ENCODE data around the gene IDH3B. TPM values are rescaled to one million over a fixed set of nuclear protein-coding genes. Genes with fewer than 3 reads are reported as not detected.
A peak's percentile ranks its signal among the peaks of the same experiment; 100 is the strongest.
"Not testable (repeated sequence)": the region's sequence is repeated elsewhere in the genome, so short reads cannot be mapped to it uniquely, and the experiment has no call there.

Gene IDH3B
- total RNA-seq, 1 donor from 2014 or later, result 103 TPM

DNA sequence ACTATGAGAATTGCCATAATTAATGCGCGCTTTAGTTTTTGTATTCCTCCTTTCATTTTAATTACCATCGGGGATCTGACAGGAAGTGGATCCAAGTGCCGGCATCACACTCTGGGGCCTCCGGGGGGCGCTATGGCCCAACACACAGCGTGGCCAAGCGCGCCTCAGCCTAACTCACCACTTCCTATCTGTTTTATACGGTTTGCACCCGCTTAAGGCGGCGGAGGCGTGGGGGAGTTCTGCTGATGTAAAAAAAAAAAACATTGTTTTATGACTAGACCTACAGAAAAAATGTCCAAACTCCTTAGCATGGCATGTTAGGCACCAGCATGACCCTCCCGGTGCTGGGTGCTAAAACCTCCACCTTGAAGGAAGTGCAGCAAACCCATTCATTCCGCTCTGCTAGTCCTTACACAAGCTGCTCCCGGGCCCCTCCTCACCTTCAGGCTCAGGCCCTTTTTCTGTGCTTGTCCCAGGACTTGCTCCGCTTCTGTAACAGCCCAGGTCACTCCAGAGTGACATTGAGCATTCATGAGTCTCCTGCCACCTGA, 24.1 kb upstream of the IDH3B start:
- no peak overlapping the region for H3K4me3 Mint-ChIP-seq (ENCODE audit: unreplicated experiment)

DNA sequence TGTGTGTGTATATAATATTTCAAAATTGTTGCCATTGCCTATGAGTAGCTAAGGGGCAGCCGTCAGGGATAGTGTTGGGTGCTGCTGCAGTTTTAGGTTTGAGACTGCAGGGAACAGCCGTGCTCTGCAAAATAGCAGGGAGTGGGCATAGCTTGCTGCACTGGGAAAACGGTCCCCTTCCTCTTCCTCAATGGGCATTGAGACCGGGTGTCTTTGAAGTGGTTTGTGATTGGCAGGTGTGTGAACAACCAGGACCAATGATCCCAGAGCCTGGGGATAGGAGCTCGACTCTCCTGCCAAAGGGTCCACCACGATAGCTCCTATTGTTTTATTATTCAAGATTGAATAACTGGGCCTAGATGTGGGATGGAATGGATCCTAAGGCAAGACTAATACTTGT, 23.5 kb upstream of the IDH3B start:
- Mint-ChIP-seq H3K36me3 (ENCODE audit: unreplicated experiment) (peaks cover 8% of the 10 kb centered on the region), H3K4me1 (ENCODE audit: low read depth, unreplicated experiment) (peaks cover 3% of the 10 kb centered on the region), H3K9me3 (ENCODE audit: unreplicated experiment) (peaks cover 11% of the 10 kb centered on the region), H3K27ac (ENCODE audit: unreplicated experiment) (no peak overlapping the region), H3K27me3 (ENCODE audit: unreplicated experiment) (peaks cover 34% of the 10 kb centered on the region), H3K4me3 (ENCODE audit: unreplicated experiment) (no peak overlapping the region)
- DNase-seq, result no peak
- TF ChIP-seq, protein P1, sequence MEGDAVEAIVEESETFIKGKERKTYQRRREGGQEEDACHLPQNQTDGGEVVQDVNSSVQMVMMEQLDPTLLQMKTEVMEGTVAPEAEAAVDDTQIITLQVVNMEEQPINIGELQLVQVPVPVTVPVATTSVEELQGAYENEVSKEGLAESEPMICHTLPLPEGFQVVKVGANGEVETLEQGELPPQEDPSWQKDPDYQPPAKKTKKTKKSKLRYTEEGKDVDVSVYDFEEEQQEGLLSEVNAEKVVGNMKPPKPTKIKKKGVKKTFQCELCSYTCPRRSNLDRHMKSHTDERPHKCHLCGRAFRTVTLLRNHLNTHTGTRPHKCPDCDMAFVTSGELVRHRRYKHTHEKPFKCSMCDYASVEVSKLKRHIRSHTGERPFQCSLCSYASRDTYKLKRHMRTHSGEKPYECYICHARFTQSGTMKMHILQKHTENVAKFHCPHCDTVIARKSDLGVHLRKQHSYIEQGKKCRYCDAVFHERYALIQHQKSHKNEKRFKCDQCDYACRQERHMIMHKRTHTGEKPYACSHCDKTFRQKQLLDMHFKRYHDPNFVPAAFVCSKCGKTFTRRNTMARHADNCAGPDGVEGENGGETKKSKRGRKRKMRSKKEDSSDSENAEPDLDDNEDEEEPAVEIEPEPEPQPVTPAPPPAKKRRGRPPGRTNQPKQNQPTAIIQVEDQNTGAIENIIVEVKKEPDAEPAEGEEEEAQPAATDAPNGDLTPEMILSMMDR (IDR thresholded peaks at IDR 0.05; ENCODE audit: partially characterized antibody, unreplicated experiment), result no peak

More for the DNA sequence above, 24.1 kb upstream of the IDH3B start:
- DNase-seq, result peak; percentile 79
- peaks cover 11% of the 10 kb centered on the region for H3K9me3 Mint-ChIP-seq (ENCODE audit: unreplicated experiment)
- peaks cover 33% of the 10 kb centered on the region for H3K27me3 Mint-ChIP-seq (ENCODE audit: unreplicated experiment)
- peaks cover 8% of the 10 kb centered on the region for H3K36me3 Mint-ChIP-seq (ENCODE audit: unreplicated experiment)
- H3K27ac Mint-ChIP-seq (ENCODE audit: unreplicated experiment), result no peak overlapping the region
- TF ChIP-seq, protein P1 (IDR thresholded peaks at IDR 0.05; ENCODE audit: partially characterized antibody, unreplicated experiment), result peak; percentile 79
- H3K4me1 Mint-ChIP-seq (ENCODE audit: low read depth, unreplicated experiment), result peaks cover 3% of the 10 kb centered on the region

DNA sequence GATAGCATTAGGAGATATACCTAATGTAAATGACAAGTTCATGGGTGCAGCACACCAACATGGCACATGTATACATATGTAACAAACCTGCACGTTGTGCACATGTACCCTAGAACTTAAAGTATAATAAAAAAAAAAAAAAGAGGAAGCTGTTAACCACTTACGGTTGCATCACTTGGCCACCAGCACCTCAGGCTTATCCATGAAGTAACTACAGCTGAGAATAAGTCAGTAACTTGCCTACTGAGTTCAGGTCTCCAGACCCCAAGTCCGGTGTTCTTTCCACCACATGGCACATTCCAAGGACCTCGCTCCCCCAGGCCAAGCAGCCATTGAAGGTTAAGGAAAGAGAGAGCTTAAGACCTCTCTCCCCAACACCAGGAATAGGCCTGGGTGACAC, 20.8 kb upstream of the IDH3B start:
- not testable (repeated sequence) for H3K27ac Mint-ChIP-seq (ENCODE audit: unreplicated experiment); H3K4me3 Mint-ChIP-seq (ENCODE audit: unreplicated experiment); DNase-seq; H3K9me3 Mint-ChIP-seq (ENCODE audit: unreplicated experiment); H3K4me1 Mint-ChIP-seq (ENCODE audit: low read depth, unreplicated experiment); H3K36me3 Mint-ChIP-seq (ENCODE audit: unreplicated experiment)
- peaks cover 16% of the 10 kb centered on the region for H3K27me3 Mint-ChIP-seq (ENCODE audit: unreplicated experiment)

DNA sequence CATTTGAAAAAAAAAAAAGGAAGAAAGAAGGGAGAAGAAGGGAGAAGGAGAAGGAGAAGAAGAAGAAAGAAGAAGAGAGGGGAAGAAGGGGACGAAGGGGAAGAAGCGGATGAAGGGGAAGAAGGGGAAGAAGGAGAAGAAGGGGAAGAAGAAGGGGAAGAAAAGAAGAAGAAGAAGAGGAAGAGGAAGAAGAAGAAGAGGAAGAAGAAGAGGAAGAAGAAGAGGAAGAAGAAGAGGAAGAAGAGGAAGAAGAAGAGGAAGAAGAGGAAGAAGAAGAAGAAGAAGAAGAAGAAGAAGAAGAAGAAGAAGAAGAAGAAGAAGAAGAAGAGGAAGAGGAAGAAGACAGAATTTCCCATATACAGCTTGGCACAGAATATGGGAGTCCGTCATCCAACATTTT, 18.0 kb upstream of the IDH3B start:
- not testable (repeated sequence) for H3K27ac Mint-ChIP-seq (ENCODE audit: unreplicated experiment); H3K9me3 Mint-ChIP-seq (ENCODE audit: unreplicated experiment); H3K27me3 Mint-ChIP-seq (ENCODE audit: unreplicated experiment); H3K36me3 Mint-ChIP-seq (ENCODE audit: unreplicated experiment); H3K4me3 Mint-ChIP-seq (ENCODE audit: unreplicated experiment); DNase-seq; H3K4me1 Mint-ChIP-seq (ENCODE audit: low read depth, unreplicated experiment)

DNA sequence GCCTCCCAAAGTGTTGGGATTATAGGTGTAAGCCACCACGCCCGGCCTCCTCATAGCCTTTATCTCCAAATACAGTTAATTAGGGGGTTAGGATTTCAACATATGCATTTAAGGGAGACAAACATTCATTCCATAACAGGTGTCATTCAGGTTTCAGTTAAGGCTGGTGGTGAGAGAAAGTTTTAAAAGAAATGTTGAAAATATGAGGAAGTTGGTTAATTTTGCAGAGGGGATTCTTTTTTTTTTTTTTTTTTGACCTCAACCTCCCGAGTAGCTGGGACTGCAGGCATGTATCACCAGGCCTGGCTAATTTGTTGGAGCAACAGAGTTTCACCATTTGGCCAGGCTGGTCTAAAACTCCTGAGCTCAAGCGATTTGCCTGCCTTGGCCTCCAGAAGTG, 16.0 kb upstream of the IDH3B start:
- H3K27ac Mint-ChIP-seq (ENCODE audit: unreplicated experiment), result no peak overlapping the region
- no peak for DNase-seq
- peaks cover 2% of the 10 kb centered on the region for H3K27me3 Mint-ChIP-seq (ENCODE audit: unreplicated experiment)
- H3K4me1 Mint-ChIP-seq (ENCODE audit: low read depth, unreplicated experiment), result peaks cover 4% of the 10 kb centered on the region
- no peaks in the 10 kb centered on the region for H3K36me3 Mint-ChIP-seq (ENCODE audit: unreplicated experiment)
- TF ChIP-seq, protein P1 (IDR thresholded peaks at IDR 0.05; ENCODE audit: partially characterized antibody, unreplicated experiment), result no peak
- H3K4me3 Mint-ChIP-seq (ENCODE audit: unreplicated experiment), result no peak overlapping the region
- peaks cover 1% of the 10 kb centered on the region for H3K9me3 Mint-ChIP-seq (ENCODE audit: unreplicated experiment)

DNA sequence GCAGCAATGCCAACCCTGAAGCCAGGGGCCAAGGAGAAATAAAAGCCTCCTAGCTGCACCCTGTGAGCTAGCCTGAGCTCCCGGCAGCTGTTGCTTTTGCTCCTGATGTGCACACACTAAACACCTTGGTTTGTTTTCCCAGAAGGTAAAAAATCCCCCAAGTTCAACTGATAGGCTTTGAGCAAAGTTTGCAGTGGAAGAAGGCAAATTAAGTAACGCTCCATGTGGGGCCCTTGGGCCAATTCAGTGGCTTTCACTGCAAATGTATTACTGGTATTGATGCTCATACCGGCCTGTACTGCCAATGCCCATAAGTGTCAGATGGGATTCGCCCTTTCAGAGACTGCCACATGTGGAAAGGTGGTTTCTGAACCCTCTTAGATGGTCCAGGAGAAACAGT, 9.4 kb upstream of the IDH3B start:
- Mint-ChIP-seq H3K9me3 (ENCODE audit: unreplicated experiment) (peaks cover 1% of the 10 kb centered on the region), H3K4me1 (ENCODE audit: low read depth, unreplicated experiment) (peaks cover 1% of the 10 kb centered on the region), H3K4me3 (ENCODE audit: unreplicated experiment) (no peak overlapping the region), H3K27ac (ENCODE audit: unreplicated experiment) (no peak overlapping the region), H3K27me3 (ENCODE audit: unreplicated experiment) (peaks cover 3% of the 10 kb centered on the region), H3K36me3 (ENCODE audit: unreplicated experiment) (no peaks in the 10 kb centered on the region)
- DNase-seq, result no peak
- TF ChIP-seq, protein P1 (IDR thresholded peaks at IDR 0.05; ENCODE audit: partially characterized antibody, unreplicated experiment), result no peak

All from glutamatergic neuron (in vitro differentiated cells).